PC-9 (cell line): ENCODE data around the gene TBC1D9B. TPM values are rescaled to one million over a fixed set of nuclear protein-coding genes. Genes with fewer than 3 reads are reported as not detected.

ENCODE experiments used
- BruUV-seq: library from RNA; stranded (reverse); fragments of 400-500 nt; replicated peaks from 2 replicates; lab custom pipeline; 2021; lab: Mats Ljungman, UMichigan
- CTCF ChIA-PET: fragments of 300-600 bp; sonication (Branson Sonifier 250); formaldehyde crosslinking; loops from one replicate; lab custom pipeline; 2022; ENCODE audit warnings: antibody characterized with exemption; lab: Charles Lee
- POLR2A ChIA-PET: fragments of 300-600 bp; sonication (Branson Sonifier 250); formaldehyde crosslinking; loops from one replicate; lab custom pipeline; 2022; ENCODE audit warnings: antibody characterized with exemption; ENCODE audit not compliant: unreplicated experiment; lab: Charles Lee
- DNase-seq, 2 experiments: peaks; one replicate each; pipeline versions ENCODE4 v3.0.0 to v3.0.0-alpha.2; 2015 to 2022; ENCODE audit warnings: mixed read lengths in 1 of 2
- H2AFZ ChIP-seq: fragments of 200-600 bp; sonication (generic); 2 replicates; pipeline ENCODE4 v1.8.1; 2017; ENCODE audit warnings: antibody characterized with exemption
- H3F3A ChIP-seq: fragments of 200-600 bp; sonication (generic); 2 replicates; pipeline ENCODE4 v1.8.1; 2017; ENCODE audit warnings: antibody characterized with exemption, mild to moderate bottlenecking, low read depth; ENCODE audit not compliant: insufficient read depth
- H3K27ac ChIP-seq: fragments of 200-600 bp; sonication (generic); 2 replicates; pipeline ENCODE4 v1.6.1; 2016; ENCODE audit warnings: mixed run types
- H3K27me3 ChIP-seq: fragments of 200-600 bp; sonication (generic); 2 replicates; pipeline ENCODE4 v1.6.1; 2016; ENCODE audit warnings: low read depth, mixed run types; ENCODE audit not compliant: insufficient read depth
- H3K36me3 ChIP-seq: fragments of 200-600 bp; sonication (generic); 2 replicates; pipeline ENCODE4 v1.6.1; 2016; ENCODE audit warnings: low read depth, mixed run types
- H3K4me1 ChIP-seq: fragments of 200-600 bp; sonication (generic); replicated peaks from 2 replicates; pipeline ENCODE4 v1.6.1; 2016; ENCODE audit warnings: mixed run types; ENCODE audit not compliant: insufficient read depth
- H3K4me2 ChIP-seq: fragments of 200-600 bp; sonication (generic); 2 replicates; pipeline ENCODE4 v1.6.1; 2017; ENCODE audit warnings: mixed run types
- H3K4me3 ChIP-seq: fragments of 200-600 bp; sonication (generic); 2 replicates; pipeline ENCODE4 v1.6.1; 2016; ENCODE audit warnings: mixed run types
- H3K79me2 ChIP-seq: fragments of 200-600 bp; sonication (generic); 2 replicates; pipeline ENCODE4 v1.6.1; 2017; ENCODE audit warnings: low read depth, mixed run types
- H3K9me2 ChIP-seq: fragments of 200-600 bp; sonication (generic); 2 replicates; pipeline ENCODE4 v1.8.1; 2017; ENCODE audit warnings: mild to moderate bottlenecking; ENCODE audit not compliant: insufficient read depth
- H3K9me3 ChIP-seq: fragments of 200-600 bp; sonication (generic); 2 replicates; pipeline ENCODE4 v1.8.1; 2016; ENCODE audit warnings: low read depth; ENCODE audit not compliant: insufficient read depth
- H4K20me1 ChIP-seq: fragments of 200-600 bp; sonication (generic); 2 replicates; pipeline ENCODE4 v1.8.1; 2017; ENCODE audit not compliant: insufficient read depth
- CTCF ChIP-seq: fragments of 200-600 bp; sonication (generic); conservative IDR thresholded peaks from 2 replicates; pipeline ENCODE4 v1.6.1; 2017; ENCODE audit warnings: mixed run types, antibody characterized with exemption, mild to moderate bottlenecking, moderate library complexity
- EZH2 ChIP-seq: fragments of 200-600 bp; sonication (generic); IDR thresholded peaks from 2 replicates; pipeline ENCODE4 v1.8.0; 2017; ENCODE audit warnings: antibody characterized with exemption, low read depth
- intact Hi-C: fragments of 100-400 bp; cut with micrococcal nuclease; formaldehyde crosslinking; loops from one replicate; pipeline ENCODE4 v1.10.0; 2022; ENCODE audit not compliant: unreplicated experiment
- total RNA-seq: library from RNA; stranded (reverse); gene quantifications from 2 replicates; pipeline ENCODE4 v1.2.3, GENCODE V29; 2021

Gene TBC1D9B
- total RNA-seq, 1 experiment from 2014 or later: 118 TPM

GRCh38 chr5:179879003-179879689 lies 28.6 kb downstream of the TBC1D9B start:
- ChIA-PET POLR2A (interaction anchor here (0.6 kb wide), 1 partner anchor 35 kb away, joined by 4 read pairs; no protein-coding TSS in a partner anchor), CTCF (no interaction called here)
- Histone ChIP-seq H3K27me3 (no peaks in the 10 kb centered on the region), H4K20me1 (no peaks in the 10 kb centered on the region), H3K9me3 (peaks cover 14% of the 10 kb centered on the region), H3K36me3 (peaks cover 21% of the 10 kb centered on the region), H3F3A (no peaks in the 10 kb centered on the region), H3K4me1 (no peaks in the 10 kb centered on the region), H3K9me2 (no peaks in the 10 kb centered on the region), H3K4me3 (no peak overlapping the region), H3K79me2 (no peaks in the 10 kb centered on the region), H2AFZ (no peak overlapping the region), H3K27ac (no peak overlapping the region), H3K4me2 (no peak overlapping the region)
- no TSS peak for BruUV-seq
- intact Hi-C loops: no loop called here
- TF ChIP-seq EZH2 (no peak), CTCF (no peak)
- DNase-seq: no peak

GRCh38 chr5:179878222-179879002 lies 29.3 kb downstream of the TBC1D9B start:
- H3K4me3 ChIP-seq: no peak overlapping the region
- no peaks in the 10 kb centered on the region for H4K20me1 ChIP-seq
- H3K9me3 ChIP-seq: peaks cover 7% of the 10 kb centered on the region; the same call in 1 of the 2 replicates
- CTCF ChIA-PET: no interaction called here
- TF ChIP-seq CTCF: no peak
- no peak for TF ChIP-seq EZH2
- H3K79me2 ChIP-seq: no peaks in the 10 kb centered on the region
- no peaks in the 10 kb centered on the region for H3F3A ChIP-seq
- no peak overlapping the region for H2AFZ ChIP-seq
- H3K36me3 ChIP-seq: peaks cover 14% of the 10 kb centered on the region
- no peak overlapping the region for H3K4me2 ChIP-seq
- DNase-seq: no peak
- intact Hi-C loops: no loop called here
- BruUV-seq: no TSS peak
- POLR2A ChIA-PET: no interaction called here
- H3K4me1 ChIP-seq: no peaks in the 10 kb centered on the region
- no peak overlapping the region for H3K27ac ChIP-seq
- H3K9me2 ChIP-seq: no peaks in the 10 kb centered on the region
- no peaks in the 10 kb centered on the region for H3K27me3 ChIP-seq

- Histone ChIP-seq H4K20me1 (no peaks in the 10 kb centered on the region), H3K4me2 (no peak overlapping the region), H3K9me3 (no peaks in the 10 kb centered on the region), H3K4me3 (no peak overlapping the region), H3K4me1 (no peaks in the 10 kb centered on the region), H3K79me2 (no peaks in the 10 kb centered on the region), H3K9me2 (no peaks in the 10 kb centered on the region), H3F3A (no peaks in the 10 kb centered on the region), H3K36me3 (no peaks in the 10 kb centered on the region), H2AFZ (no peak overlapping the region), H3K27me3 (no peaks in the 10 kb centered on the region), H3K27ac (no peak overlapping the region)
- no TSS peak for BruUV-seq
- ChIA-PET CTCF (interaction anchor here (0.6 kb wide), 1 partner anchor 129 kb away, joined by 3 read pairs; no protein-coding TSS in a partner anchor), POLR2A (interaction anchor here (0.6 kb wide), 1 partner anchor 449 kb away, joined by 20 read pairs; no protein-coding TSS in a partner anchor)
- intact Hi-C loops: no loop called here
- no peak for TF ChIP-seq EZH2
- TF ChIP-seq CTCF: no peak
- no peak for DNase-seq
Measured at GRCh38 chr5:179876610-179876952, 31.1 kb downstream of the TBC1D9B start.
